Measurements from ENCODE around the gene TXLNA.

TXLNA gene

GRCh38 chr1:32187850-32188249, 8.4 kb downstream of the TXLNA start:
- TF ChIP-seq CTCF (IDR thresholded peaks at IDR 0.05) = no peak
- no peaks in the 10 kb centered on the region for H3K9me3 Mint-ChIP-seq
- DNase-seq = no peak
- H3K27me3 Mint-ChIP-seq (ENCODE audit: low read depth, poor library complexity) = peaks cover 3% of the 10 kb centered on the region
- no peak overlapping the region for H3K4me3 Mint-ChIP-seq
- peaks cover 11% of the 10 kb centered on the region for H3K4me1 Mint-ChIP-seq
- H3K27ac Mint-ChIP-seq = no peak overlapping the region
- peaks cover 74% of the 10 kb centered on the region for H3K36me3 Mint-ChIP-seq (ENCODE audit: low read depth)

GRCh38 chr1:32192220-32192948, 12.9 kb downstream of the TXLNA start:
- Mint-ChIP-seq H3K27ac (no peak overlapping the region), H3K4me3 (no peak overlapping the region)

GRCh38 chr1:32194984-32195383, 15.5 kb downstream of the TXLNA start:
- H3K4me3 Mint-ChIP-seq = no peak overlapping the region
- H3K27me3 Mint-ChIP-seq (ENCODE audit: low read depth, poor library complexity) = peaks cover 5% of the 10 kb centered on the region
- TF ChIP-seq CTCF (IDR thresholded peaks at IDR 0.05) = no peak
- H3K36me3 Mint-ChIP-seq (ENCODE audit: low read depth) = peaks cover 54% of the 10 kb centered on the region
- H3K4me1 Mint-ChIP-seq = peaks cover 26% of the 10 kb centered on the region
- DNase-seq = no peak
- no peak overlapping the region for H3K27ac Mint-ChIP-seq
- no peaks in the 10 kb centered on the region for H3K9me3 Mint-ChIP-seq

More at GRCh38 chr1:32192220-32192948, 12.9 kb downstream of the TXLNA start:
- no peaks in the 10 kb centered on the region for H3K9me3 Mint-ChIP-seq
- TF ChIP-seq CTCF (IDR thresholded peaks at IDR 0.05) = no peak
- H3K36me3 Mint-ChIP-seq (ENCODE audit: low read depth) = peaks cover 75% of the 10 kb centered on the region
- DNase-seq = no peak
- peaks cover 8% of the 10 kb centered on the region for H3K27me3 Mint-ChIP-seq (ENCODE audit: low read depth, poor library complexity)
- peaks cover 6% of the 10 kb centered on the region for H3K4me1 Mint-ChIP-seq

- DNase-seq = no peak
- H3K4me3 Mint-ChIP-seq = no peak overlapping the region
- H3K27me3 Mint-ChIP-seq (ENCODE audit: low read depth, poor library complexity) = peaks cover 5% of the 10 kb centered on the region
- H3K27ac Mint-ChIP-seq = no peak overlapping the region
- H3K9me3 Mint-ChIP-seq = no peaks in the 10 kb centered on the region
- H3K36me3 Mint-ChIP-seq (ENCODE audit: low read depth) = peaks cover 50% of the 10 kb centered on the region
- TF ChIP-seq CTCF (IDR thresholded peaks at IDR 0.05) = no peak
- H3K4me1 Mint-ChIP-seq = peaks cover 32% of the 10 kb centered on the region
Observed at GRCh38 chr1:32195531-32195930, 16.1 kb downstream of the TXLNA start.

GRCh38 chr1:32195972-32196823, 16.7 kb downstream of the TXLNA start:
- H3K27ac Mint-ChIP-seq = peak overlapping the region; percentile 64

More at GRCh38 chr1:32195972-32196823, 16.7 kb downstream of the TXLNA start:
- H3K4me3 Mint-ChIP-seq = no peak overlapping the region
- no peaks in the 10 kb centered on the region for H3K9me3 Mint-ChIP-seq
- TF ChIP-seq CTCF (IDR thresholded peaks at IDR 0.05) = no peak
- H3K27me3 Mint-ChIP-seq (ENCODE audit: low read depth, poor library complexity) = peaks cover 5% of the 10 kb centered on the region
- peaks cover 48% of the 10 kb centered on the region for H3K36me3 Mint-ChIP-seq (ENCODE audit: low read depth)
- H3K4me1 Mint-ChIP-seq = peaks cover 33% of the 10 kb centered on the region
- DNase-seq = no peak

Measured in nephron progenitor cell (in vitro differentiated cells).